ENCODE data around the gene GTF2A1L. TPM values are rescaled to one million over a fixed set of nuclear protein-coding genes. Genes with fewer than 3 reads are reported as not detected.

The GTF2A1L gene
- total RNA-seq, 1 donor: 4.7 TPM

DNA sequence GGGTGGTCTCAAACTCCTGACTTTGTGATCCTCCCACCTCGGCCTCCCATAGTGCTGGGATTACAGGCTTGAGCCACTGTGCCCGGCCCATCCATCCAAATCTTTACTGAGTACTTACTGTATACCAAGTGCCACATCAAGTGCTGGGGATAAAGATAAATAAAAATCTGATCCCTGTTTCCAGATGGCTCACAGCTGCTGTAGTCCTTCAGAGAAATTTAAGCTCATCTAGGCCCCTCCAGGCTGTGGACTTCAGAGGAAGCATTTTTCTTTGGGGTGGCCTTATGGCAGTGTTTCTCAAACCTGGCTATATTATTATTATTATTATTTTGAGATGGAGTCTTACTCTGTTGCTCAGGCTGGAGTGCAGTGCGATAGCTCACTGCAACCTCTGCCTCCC, 33.7 kb upstream of the GTF2A1L start:
- DNase-seq (ENCODE audit: low read depth): no peak
- TF ChIP-seq, protein P1, sequence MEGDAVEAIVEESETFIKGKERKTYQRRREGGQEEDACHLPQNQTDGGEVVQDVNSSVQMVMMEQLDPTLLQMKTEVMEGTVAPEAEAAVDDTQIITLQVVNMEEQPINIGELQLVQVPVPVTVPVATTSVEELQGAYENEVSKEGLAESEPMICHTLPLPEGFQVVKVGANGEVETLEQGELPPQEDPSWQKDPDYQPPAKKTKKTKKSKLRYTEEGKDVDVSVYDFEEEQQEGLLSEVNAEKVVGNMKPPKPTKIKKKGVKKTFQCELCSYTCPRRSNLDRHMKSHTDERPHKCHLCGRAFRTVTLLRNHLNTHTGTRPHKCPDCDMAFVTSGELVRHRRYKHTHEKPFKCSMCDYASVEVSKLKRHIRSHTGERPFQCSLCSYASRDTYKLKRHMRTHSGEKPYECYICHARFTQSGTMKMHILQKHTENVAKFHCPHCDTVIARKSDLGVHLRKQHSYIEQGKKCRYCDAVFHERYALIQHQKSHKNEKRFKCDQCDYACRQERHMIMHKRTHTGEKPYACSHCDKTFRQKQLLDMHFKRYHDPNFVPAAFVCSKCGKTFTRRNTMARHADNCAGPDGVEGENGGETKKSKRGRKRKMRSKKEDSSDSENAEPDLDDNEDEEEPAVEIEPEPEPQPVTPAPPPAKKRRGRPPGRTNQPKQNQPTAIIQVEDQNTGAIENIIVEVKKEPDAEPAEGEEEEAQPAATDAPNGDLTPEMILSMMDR (IDR thresholded peaks at IDR 0.05; ENCODE audit: insufficient read depth, low read depth, low read length): no peak
- H3K4me3 ChIP-seq (ENCODE audit: low read depth, low read length): no peak overlapping the region

DNA sequence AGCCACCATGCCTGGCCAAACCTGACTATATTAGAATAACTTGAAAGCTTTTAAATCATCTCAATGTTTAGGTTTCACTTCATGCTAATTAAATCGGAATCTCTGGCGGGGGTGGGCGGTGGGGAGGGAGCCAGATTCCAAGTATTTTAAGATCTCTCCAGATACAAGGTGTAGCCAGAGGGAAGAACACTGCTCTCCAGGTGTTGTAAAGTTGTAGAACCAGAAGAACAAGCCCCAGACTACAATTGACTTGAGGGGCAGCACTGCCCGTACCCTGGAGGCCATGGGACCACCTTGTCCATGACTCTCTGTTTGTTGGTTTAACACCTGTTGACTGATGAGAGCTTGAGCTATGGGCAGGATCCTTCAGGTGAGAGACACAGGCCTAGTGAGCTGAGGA, 33.1 kb upstream of the GTF2A1L start:
- H3K4me3 ChIP-seq (ENCODE audit: low read depth, low read length): no peak overlapping the region
- TF ChIP-seq, protein P1 (IDR thresholded peaks at IDR 0.05; ENCODE audit: insufficient read depth, low read depth, low read length): no peak
- no peak for DNase-seq (ENCODE audit: low read depth)

DNA sequence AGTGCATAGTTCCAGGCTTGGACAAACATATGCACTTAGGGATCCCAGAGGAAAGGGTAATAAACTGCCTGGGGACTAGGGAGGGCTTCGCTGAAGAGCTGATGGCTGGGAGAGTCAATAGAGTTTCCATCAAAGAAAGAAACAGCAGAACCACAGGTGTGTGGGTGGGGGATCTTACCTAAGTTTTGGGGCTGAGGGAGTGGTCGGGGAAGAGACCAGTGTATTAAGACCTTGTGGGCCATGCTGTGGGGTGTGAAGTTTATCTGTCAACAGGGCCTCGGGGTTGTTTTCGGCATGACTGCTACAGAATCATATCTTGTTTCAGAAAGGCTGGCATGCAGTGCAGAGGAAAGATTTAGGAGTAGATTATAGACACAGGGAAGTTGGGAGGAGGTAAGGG, 31.2 kb upstream of the GTF2A1L start:
- H3K4me3 ChIP-seq (ENCODE audit: low read depth, low read length): no peak overlapping the region
- TF ChIP-seq, protein P1 (IDR thresholded peaks at IDR 0.05; ENCODE audit: insufficient read depth, low read depth, low read length): no peak
- no peak for DNase-seq (ENCODE audit: low read depth)

GRCh38 chr2:48587560-48587959, 30.1 kb upstream of the GTF2A1L start:
- TF ChIP-seq, protein P1 (IDR thresholded peaks at IDR 0.05; ENCODE audit: insufficient read depth, low read depth, low read length): no peak
- H3K4me3 ChIP-seq (ENCODE audit: low read depth, low read length): no peak overlapping the region
- no peak for DNase-seq (ENCODE audit: low read depth)

- TF ChIP-seq, protein P1 (IDR thresholded peaks at IDR 0.05; ENCODE audit: insufficient read depth, low read depth, low read length): no peak
- H3K4me3 ChIP-seq (ENCODE audit: low read depth, low read length): no peak overlapping the region
Measured at GRCh38 chr2:48587961-48588360, 29.7 kb upstream of the GTF2A1L start.

GRCh38 chr2:48588745-48589144, 28.9 kb upstream of the GTF2A1L start:
- no peak overlapping the region for H3K4me3 ChIP-seq (ENCODE audit: low read depth, low read length)
- TF ChIP-seq, protein P1 (IDR thresholded peaks at IDR 0.05; ENCODE audit: insufficient read depth, low read depth, low read length): no peak
- no peak for DNase-seq (ENCODE audit: low read depth)

More at GRCh38 chr2:48587961-48588360, 29.7 kb upstream of the GTF2A1L start:
- no peak for DNase-seq (ENCODE audit: low read depth)

DNA sequence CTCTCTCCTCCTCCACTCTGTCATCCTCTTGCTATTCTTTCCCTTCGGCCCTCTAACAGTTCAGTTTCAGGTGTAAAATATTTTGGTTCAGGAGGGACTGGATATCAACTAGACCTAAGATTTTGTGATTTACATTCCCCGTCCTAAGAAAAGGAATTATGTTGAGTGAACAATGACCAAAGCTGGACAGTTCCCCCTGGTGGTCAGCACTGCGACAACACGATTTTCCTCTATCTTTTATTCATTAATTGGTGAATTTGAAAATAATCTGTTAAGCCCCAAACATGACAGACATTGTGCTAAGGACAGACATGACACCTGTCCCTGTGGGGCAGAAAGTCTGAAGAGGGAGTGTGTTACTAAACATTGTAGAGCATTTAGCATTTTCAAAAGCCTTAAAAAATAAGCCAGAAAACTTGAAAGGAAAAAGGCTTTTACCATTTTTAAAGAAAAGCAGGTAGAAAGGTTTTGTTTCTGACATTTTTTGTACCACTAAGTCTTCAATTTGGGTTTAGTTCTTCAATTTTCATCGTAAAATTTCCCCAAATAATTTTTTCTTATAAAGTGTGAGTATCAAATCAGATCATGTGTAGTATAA, 28.4 kb upstream of the GTF2A1L start:
- DNase-seq (ENCODE audit: low read depth): peak; percentile 53
- H3K4me3 ChIP-seq (ENCODE audit: low read depth, low read length): no peak overlapping the region
- TF ChIP-seq, protein P1 (IDR thresholded peaks at IDR 0.05; ENCODE audit: insufficient read depth, low read depth, low read length): peak; percentile 75
